NCI-H748 (cell line): Measurements from ENCODE around the gene POU5F1.
"Not testable (repeated sequence)": the region's sequence is repeated elsewhere in the genome, so short reads cannot be mapped to it uniquely, and the experiment has no call there.

ENCODE experiments used
- DNase-seq: peaks from one replicate; lab custom pipeline; 2025; ENCODE audit not compliant: unreplicated experiment; lab: John Stamatoyannopoulos, UW

The POU5F1 gene

DNA sequence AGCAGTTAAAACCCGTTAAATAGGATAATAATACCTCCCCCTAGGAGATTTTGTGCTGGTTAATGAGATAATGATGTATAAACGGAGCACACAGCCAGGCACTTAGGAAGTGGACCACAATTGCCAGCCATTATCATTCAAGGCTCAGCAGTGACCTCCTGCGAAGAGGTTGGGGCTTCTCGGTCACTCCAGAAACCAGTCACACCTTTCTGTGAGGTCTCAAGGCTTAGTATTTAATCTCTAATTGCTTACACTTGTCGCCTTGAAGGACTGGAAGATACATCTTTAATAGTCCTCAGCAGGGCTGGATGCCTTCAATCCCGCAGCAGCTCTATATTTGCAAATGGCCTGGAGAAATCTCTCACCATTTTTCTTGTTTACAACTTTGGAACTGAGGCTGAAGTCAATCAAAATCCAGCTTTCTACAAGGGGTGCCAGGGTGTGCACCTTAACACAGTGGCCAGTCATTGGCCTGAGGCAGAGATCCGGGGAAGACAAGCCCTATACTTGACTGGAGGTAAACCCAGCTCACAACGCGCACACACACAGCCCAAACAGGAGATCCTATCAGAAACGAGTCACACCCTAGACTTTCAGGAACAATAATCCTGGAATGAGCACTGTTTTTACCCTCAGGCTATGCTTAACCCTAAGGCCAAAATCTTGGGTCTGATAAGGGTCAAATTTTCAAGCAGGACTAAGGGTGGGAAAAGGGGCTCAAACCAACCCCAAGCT, 1.2 kb downstream of the POU5F1 start:
- DNase-seq: no peak

DNA sequence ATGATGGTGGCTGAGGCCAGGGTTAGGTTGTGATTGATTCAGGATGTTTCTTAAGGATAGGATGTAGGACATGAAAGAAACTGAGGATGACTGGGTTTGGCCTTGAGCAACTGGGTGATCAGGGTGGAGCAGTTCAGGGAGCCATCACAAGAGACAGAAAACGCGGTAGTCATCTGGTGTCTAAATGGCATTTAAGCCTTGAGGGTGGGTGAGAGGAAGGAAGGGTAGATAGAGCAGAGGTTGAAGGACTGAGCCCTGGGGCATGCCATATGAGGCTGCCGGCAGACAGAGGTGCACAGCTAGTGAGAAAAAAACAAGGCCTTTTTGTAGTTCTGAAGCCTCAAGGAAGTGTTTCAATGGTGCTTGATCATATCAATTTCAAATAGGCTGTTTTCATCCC, 1.9 kb downstream of the POU5F1 start:
- DNase-seq: no peak

DNA sequence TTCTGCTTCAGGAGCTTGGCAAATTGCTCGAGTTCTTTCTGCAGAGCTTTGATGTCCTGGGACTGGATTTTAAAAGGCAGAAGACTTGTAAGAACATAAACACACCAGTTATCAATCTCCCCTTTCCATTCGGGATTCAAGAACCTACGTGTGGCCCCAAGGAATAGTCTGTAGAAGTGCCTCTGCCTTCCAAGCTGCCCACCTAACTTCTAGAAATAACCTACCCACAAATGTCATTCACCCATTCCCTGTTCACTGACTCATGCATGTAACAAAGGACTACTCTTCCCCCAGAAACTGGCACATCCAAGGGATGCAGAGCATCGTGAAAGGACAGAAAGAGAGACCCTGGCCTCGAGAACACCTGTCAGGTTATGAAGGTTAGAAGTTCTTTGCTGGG, 4.5 kb downstream of the POU5F1 start:
- no peak for DNase-seq

DNA sequence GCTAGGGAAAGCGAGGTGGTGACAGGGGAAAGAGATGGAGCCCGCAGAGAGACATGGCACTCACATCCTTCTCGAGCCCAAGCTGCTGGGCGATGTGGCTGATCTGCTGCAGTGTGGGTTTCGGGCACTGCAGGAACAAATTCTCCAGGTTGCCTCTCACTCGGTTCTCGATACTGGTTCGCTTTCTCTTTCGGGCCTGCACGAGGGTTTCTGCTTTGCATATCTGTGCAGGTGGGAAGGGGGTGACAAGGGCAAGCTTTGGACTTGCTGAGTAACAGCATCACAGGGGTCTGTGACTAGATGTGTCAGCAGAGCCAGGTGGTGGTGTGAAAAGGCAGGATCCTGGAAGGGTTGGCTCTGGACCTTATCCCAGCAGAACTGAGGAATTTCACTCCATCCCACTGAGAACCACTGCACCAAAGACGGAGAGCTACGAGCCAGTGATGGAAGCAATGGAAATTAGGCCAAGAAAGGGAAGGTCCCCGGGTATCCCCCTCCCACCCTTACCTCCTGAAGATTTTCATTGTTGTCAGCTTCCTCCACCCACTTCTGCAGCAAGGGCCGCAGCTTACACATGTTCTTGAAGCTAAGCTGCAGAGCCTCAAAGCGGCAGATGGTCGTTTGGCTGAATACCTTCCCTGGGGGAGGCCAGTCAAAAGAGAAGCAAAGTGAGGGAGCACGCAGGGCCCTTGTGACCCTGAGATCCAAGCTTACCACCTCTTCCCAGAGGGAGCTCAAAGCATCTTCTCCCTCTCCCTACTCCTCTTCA, 5.2 kb downstream of the POU5F1 start:
- DNase-seq: not testable (repeated sequence)

DNA sequence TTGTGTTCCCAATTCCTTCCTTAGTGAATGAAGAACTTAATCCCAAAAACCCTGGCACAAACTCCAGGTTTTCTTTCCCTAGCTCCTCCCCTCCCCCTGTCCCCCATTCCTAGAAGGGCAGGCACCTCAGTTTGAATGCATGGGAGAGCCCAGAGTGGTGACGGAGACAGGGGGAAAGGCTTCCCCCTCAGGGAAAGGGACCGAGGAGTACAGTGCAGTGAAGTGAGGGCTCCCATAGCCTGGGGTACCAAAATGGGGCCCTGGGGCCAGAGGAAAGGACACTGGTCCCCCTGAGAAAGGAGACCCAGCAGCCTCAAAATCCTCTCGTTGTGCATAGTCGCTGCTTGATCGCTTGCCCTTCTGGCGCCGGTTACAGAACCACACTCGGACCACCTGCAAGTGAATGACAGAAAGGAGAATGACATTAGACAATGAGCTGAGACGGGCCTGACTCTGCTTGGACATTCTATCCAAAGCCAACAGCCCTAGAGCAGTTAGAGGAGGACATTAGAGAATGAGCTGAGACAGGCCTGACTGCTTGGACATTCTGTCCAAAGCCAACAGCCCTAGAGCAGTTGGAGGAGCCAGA, 5.9 kb downstream of the POU5F1 start:
- not testable (repeated sequence) for DNase-seq

DNA sequence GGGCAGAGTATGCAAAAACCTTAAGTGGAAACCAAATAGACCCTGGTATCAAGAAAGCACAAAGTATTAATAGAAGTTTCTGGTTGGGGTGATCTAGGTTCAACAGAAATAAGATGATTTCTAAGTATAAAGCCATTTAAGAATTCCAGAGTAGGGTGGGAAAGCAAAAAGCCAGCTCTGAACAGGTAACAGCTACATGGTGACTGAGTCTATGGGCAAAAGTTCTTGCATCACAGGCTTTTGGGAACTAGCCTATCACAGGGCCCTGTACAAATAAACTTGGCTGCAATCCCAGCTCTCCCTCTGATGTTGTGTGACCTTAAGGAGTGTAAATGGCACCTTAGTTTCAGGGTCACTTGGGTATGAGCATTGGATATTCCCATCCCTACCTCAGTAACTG, 6.6 kb downstream of the POU5F1 start:
- no peak for DNase-seq

DNA sequence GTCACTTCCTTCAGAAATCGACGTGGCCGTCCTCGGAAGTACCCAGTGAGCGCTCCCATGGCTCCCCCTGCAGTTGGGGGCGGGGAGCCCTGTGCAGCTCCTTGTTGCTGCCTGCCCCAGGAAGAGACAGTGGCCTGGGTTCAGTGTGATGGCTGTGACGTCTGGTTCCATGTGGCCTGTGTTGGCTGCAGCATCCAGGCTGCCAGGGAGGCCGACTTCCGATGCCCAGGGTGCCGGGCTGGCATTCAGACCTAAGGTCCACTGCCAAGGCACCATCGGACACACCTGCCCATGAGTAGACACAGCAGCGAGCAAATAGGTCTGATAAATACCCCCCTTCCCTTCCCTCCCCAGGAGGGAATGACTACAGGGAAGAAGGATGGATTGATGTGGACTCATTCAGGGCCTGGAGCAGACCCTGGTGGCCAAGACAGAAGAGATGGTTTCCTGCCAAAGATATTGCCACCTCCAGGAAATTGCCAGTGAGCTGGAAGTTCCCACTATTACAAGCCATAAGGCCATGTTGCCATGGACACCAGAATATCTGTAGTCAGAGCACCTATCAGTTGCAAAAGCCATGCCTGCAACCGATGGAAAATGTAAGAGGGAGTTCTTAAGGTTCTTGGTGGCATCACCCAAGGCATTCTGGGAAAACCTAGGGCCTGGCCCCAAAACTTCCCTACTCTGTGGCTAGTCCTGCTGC, 7.9 kb downstream of the POU5F1 start:
- DNase-seq: no peak

DNA sequence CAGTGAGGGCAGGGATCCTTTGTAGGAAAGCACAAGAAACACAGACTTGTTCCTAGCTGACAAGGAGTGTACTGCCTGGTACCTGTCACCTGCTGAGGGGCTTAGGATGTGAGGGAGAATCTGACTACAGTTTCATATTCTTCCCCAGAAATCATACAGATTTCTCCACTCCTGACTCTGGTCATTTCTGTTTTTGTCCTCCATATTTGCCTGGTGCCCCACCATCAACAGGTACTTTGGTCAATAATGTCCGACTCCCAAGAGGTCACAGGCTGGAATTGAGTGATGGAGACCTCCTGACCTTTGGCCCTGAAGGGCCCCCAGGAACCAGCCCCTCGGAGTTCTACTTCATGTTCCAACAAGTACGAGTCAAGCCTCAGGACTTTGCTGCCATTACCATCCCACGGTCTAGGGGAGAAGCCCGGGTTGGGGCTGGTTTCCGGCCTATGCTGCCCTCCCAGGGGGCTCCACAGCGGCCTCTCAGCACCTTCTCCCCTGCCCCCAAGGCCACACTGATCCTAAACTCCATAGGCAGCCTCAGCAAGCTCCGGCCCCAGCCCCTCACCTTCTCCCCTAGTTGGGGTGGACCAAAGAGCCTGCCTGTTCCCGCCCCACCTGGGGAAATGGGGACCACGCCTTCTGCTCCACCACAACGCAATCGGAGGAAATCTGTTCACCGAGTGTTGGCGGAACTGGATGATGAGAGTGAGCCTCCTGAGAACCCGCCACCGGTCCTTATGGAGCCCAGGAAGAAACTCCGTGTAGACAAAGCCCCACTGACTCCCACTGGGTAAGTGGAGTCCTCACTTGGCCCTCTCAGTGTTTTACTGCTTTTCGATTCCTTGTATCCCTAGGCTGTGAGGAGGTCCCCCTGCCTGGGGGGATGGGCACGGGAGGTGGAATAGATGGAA, 9.0 kb downstream of the POU5F1 start:
- DNase-seq: no peak

DNA sequence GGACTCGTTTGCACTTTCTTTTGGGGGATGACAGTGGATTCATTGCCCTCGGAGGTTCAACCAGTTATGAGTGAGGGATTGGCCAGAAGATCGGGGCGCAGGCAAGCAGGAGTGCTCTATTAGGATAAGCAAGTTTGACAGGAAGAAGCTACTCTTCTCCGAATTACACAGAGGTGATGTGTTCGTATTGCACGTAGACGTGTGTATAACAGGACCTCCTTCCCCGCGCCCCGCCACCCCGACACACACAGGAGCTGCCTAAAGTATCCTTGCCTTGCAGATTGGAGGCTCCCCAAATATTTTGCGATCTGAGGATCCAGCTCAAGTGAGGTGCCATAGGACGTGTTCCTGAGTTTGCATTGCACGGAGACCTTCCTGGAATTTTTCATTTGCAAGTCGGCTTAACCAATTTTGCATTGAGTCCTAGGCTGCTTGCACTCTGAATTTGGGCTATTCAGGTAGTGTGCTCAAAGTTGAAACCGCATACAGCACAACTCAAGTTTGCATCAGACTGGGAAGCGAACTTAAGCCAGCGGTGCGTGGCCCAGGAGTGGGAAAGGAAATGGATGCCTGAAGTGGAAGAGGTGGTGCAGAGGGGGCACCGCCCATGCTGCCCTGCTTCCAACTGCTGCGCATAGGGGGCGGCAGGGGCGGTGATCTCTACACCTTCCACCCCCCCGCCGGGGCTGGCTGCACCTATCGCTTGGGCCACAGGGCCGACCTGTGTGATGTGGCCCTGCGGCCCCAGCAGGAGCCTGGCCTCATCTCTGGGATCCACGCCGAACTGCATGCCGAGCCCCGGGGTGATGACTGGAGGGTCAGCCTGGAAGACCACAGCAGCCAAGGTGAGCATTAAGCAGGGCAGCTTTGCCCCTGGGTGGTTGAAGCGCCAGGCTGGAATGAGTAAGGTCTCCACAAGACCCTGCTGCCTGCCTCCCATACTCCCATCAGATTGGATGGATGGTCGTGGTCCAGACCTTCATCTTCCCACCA, 11.3 kb downstream of the POU5F1 start:
- DNase-seq: peak; percentile 68

DNA sequence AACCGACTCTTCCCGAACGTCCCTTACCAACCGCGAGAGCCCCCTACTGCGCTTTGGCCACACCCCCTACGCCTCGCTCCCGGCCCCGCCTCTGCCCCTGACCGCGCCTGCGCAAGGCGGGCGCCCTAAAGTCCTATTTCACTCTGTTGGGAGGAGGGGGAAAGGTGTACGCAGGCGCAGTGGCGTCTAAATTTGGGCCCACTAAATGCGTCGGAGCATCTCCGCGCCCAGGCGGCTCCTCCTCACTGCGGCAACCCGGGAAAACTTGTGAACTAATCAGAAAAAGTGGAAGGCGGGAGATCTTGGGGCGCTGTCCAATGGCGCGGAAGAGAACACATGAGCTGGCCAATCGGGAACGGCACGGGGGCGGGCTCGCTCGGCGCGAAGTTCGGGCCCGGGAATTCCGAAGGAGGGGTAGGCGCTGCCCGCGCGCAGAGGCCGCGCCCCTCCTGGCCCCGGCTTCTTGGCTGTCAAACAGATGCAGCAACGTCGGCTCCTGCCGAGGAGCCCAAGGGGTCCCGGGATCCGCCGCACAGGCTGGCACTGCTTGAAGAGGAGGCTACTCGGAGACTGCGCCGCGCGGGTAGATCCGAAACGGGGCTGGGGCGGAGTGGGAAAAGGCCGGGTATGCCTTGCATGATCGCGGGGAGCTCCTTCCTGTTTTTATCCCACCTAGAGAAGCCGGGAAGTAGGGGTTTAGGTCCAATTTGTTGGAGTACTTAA, 12.2 kb downstream of the POU5F1 start, which contains the start of gene TCF19:
TSS of gene TCF19 (plus strand) at position 450 of the 723 bp plus-strand sequence. CDS start 881 bp downstream, outside the sequence.
- DNase-seq: peak; percentile 100

DNA sequence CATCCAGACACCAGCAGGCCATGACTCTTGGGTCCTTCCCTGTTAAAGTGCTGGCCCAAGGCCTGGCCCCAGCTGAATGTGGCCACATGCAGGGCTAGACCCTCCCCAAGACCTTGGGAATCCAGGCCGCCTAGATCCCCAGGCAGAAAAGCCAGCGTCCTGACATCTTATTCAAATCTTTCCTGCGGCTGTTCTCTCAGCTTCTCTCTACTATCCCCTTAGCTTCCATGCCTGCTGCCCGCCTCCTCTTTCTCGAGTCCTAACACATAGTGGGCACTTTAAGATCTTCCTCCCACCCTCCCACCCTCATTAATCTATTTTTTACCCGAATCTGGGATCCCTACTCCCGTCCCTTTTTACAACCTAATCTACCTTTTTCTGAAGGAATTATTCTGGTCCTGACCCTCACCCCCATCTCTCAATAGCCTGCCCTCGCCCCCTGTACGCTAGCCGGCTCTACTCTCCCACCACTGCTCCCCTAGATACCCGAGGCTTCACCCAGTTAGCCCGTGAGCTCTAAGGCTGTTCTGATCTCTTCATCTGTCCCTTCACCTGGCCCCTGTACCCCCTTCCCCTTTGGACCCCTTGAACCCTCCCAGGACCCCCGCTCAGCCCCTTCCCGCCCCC, 12.9 kb downstream of the POU5F1 start, which contains the start of gene CCHCR1:
TSS of gene CCHCR1 (minus strand) at position 290 of the 627 bp plus-strand sequence. CDS start at position 88, 202 bp downstream.
- DNase-seq: peak; percentile 49

DNA sequence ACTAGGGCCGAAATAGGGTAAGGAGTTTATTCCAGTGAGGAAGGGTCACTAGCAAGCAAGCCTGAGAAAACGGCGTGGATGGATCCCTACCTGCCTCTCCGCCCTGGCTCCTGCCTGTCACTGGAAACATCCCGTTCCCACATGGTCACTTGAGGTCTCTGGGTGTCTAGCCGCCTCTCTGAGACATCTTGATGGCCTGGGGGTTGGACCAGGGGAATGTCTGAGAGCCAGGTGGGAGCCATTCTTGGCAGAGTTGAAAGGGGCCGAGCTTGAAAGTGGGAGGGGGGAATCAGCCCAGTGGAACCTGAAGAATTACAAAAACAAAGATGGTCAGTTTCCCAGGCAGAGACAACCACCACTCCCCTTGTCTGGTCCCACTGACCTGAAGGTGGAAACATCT, 13.8 kb downstream of the POU5F1 start:
- no peak for DNase-seq

DNA sequence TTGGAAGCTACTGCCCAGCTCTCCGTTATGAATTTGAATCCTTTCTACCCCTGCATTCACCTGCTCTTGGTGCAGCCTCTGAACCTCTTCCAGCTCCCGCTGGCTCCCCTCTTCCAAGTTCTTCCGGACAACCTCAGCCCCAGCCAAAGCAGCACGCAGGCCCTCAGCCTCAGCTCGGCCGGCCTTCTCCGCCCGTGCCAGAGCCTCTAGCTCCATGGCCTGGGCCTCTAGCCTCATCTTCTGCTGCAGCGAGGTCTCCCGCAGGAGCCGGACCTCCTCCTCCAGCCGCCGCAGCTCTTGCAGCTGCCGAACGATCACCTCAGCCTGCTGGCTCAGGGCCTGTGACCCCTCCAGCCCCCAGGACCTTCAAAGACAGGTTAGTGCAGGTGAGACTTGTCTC, 16.0 kb downstream of the POU5F1 start:
- DNase-seq: no peak

DNA sequence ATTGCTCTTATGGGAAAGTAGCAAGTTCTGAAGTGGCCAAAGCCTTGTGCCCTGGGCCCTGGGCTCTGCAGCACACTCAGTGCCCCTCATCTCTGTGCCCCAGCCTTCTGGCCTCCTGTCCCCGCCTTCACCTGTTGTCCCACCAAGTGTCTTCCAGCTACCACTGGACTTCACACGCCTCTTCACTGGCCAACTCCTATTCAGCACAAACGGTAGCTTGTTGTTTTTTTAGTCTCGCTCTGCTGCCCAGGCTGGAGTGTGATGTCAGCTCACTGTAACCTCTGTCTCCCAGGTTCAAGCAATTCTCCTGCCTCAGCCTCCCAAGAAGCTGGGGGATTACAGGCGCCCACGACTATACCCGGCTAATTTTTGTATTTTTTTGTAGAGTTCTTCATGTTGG, 17.7 kb downstream of the POU5F1 start:
- no peak for DNase-seq

DNA sequence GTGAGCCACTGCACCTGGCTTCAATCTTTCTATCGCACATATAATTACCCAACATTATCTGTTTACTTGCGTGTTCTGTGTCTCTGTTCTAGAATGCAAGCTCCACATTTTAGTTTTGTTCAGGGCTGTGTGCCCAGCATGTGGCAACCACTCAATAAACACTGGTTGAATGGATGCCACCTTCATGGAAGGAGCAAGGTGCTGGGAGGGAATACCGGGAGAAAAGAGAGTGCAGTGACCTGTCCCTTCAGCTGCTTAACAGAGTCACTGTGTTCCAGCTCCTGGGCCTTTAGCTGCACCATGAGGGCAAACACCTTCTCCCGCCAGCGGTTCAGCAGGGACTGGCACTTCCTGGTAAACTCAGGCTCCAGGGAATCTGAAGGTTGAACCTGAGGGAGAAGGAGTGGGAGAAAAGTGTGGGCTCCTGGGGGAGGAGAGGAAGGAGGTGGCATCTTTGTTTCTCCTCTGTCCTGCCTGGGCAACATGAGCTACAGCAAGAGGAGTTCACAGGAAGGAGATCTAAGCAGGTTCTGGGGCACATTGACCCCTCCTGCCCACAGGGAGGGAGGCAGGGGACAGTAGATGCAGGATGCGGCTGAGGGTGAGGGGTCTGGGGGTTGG, 20.5 kb downstream of the POU5F1 start:
- peak; percentile 30 for DNase-seq

DNA sequence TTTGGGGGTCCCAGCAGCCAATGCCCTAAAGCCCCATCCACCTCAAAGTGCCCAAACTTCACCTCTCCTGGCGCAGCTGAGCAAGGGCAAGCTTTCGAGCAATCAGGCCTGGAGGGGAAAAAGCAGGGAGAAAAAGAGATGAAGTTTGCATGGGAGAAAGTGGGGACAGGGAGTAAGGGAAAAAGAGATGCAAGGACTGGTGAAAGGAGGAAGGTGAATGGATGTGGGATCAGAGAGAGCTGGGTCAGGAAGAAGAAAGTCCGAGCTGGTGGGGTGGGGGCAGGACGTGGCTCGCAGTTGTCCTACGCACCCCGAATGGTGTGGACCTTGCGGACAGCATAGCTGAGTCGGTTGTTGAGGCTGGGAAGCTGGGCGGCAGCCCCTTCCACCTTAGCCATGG, 25.1 kb downstream of the POU5F1 start:
- no peak for DNase-seq

DNA sequence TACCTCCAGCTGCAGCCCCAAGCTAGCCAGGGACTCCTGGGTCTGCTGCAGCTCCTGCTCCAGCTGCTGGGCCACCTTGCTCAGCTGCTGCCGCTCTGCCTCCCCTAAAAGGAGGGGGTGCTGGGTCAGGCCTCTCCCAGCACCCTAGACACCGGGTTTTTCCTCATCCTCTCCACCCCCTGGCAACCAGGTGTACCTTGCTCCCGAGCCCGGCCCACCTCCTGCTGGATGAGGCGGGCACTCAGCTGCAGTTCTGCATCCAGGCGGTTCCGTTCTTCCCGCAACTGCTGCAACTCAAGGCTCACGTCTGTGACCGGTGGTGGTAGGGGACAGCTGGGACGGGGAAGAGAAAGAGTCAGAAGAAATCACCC, 25.5 kb downstream of the POU5F1 start:
- DNase-seq: no peak
